SK-N-MC (cell line): ENCODE measurements around the gene MCIDAS.

Source experiments
- EZH2 ChIP-seq: fragments of 200-600 bp; sonication (generic); IDR thresholded peaks from one replicate; pipeline ENCODE4 v1.6.1; 2017; ENCODE audit warnings: antibody characterized with exemption
- POLR2AphosphoS5 ChIP-seq: IDR thresholded peaks from 2 replicates; pipeline ENCODE4 v1.6.1; 2012; ENCODE audit warnings: mild to moderate bottlenecking, low read depth, low read length, borderline replicate concordance

GRCh38 chr5:55172051-55172899 lies 54.8 kb downstream of the MCIDAS start:
- TF ChIP-seq EZH2 (no peak), POLR2AphosphoS5 (no peak)
